Measurements from ENCODE around the gene ADIPOR1.

GRCh38 chr1:202972046-202972445, 13.9 kb upstream of the ADIPOR1 start:
- TF ChIP-seq CTCF (IDR thresholded peaks at IDR 0.05) (no peak), ZFX (IDR thresholded peaks at IDR 0.05; ENCODE audit: borderline replicate concordance) (no peak)
